ENCODE data around the gene DOCK10. TPM values are rescaled to one million over a fixed set of nuclear protein-coding genes. Genes with fewer than 3 reads are reported as not detected.

The DOCK10 gene
- total RNA-seq, 1 donor from 2014 or later: 10.2 TPM

- FAIRE-seq (no peak), DNase-seq (ENCODE audit: low spot score in 2 of 2) (no peak)
Measured at GRCh38 chr2:224736227-224736626, 306.0 kb downstream of the DOCK10 start.

DNA sequence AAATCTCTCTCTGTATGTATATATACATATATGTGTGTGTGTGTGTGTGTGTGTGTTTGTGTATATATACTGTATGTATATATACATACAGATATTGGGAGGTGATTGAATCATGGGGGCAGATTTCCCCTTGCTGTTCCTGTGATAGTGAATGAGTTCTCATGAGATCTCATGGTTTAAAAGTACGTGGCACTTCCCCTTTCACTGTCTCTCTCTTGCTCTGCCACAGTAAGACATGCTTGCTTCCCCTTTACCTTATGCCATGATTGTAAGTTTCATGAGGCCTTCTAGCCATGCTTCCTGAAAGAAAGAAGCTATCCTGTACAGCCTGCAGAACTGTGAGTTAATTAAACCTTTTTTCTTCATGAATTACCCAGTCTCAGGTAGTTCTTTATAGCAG, 307.3 kb downstream of the DOCK10 start:
- DNase-seq (ENCODE audit: low spot score in 2 of 2): no peak
- FAIRE-seq: no peak

GRCh38 chr2:224731665-224732064, 310.6 kb downstream of the DOCK10 start:
- FAIRE-seq: no peak
- no peak for DNase-seq (ENCODE audit: low spot score in 2 of 2)

GRCh38 chr2:224729435-224729834, 312.8 kb downstream of the DOCK10 start:
- no peak for DNase-seq (ENCODE audit: low spot score in 2 of 2)
- no peak for FAIRE-seq

- DNase-seq (ENCODE audit: low spot score in 2 of 2) (no peak), FAIRE-seq (no peak)
Measured at GRCh38 chr2:224724331-224724730, 317.9 kb downstream of the DOCK10 start.

GRCh38 chr2:224723586-224724217, 318.6 kb downstream of the DOCK10 start:
- no peak for FAIRE-seq
- no peak for DNase-seq (ENCODE audit: low spot score in 2 of 2)

DNA sequence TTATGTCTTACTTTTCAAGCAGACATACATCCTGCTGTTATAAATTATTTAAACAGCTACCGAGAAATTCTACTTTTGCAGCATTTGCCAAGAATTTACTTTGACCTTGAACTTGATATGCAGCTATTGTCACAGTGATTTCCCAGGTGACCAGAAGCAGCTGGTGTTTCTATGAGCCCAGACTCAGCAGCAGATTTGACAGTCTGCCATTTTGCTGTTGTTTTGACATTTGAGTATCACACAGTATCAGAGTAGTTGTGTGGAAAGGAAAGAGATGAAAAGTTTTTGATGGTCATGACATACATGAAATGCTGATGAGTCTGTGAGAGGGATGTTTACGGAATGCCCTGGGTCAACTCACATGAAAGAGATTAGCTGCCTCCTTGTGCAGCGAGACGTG, 319.5 kb downstream of the DOCK10 start:
- FAIRE-seq (no peak), DNase-seq (ENCODE audit: low spot score in 2 of 2) (no peak)

- no peak for FAIRE-seq
- no peak for DNase-seq (ENCODE audit: low spot score in 2 of 2)
Measured at GRCh38 chr2:224722250-224722649, 320.0 kb downstream of the DOCK10 start.

GRCh38 chr2:224716921-224717320, 325.3 kb downstream of the DOCK10 start:
- DNase-seq (ENCODE audit: low spot score in 2 of 2) (no peak), FAIRE-seq (no peak)

DNA sequence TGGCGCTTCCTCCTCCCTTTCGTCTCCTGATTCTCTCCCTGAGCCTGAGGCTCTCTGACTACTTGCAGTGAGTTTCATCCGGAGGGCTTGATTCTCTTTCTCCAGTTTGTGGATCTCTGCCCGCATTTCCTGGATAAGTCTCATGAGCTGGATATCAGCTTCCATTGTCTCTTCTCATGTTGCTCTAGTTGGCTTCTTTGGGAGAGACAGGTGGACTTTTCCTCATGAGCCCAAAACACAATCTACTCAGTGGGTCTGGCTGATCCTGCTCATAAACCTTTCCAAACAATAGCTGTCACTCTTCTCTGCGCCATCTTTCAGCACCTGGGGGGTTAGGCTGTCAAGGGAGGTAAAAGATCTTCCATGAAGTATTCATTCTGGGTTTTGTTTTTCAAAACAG, 326.1 kb downstream of the DOCK10 start, which contains the start of gene CCDC195:
Gene CCDC195, minus strand, starts transcription at position 165 of the 400 bp plus-strand sequence. Its CDS starts 0 bp downstream, at position 165.
- DNase-seq (ENCODE audit: low spot score in 2 of 2): no peak
- no peak for FAIRE-seq

Small RNAs within 50 kb of the gene (small RNA-seq; reads per million reads assigned to genes)
- not detected for gene MIR4439
